Neural cell (in vitro differentiated cells): ENCODE measurements around the gene SALL3. TPM values are rescaled to one million over a fixed set of nuclear protein-coding genes. Genes with fewer than 3 reads are reported as not detected.

ENCODE experiments used
- H2AFZ ChIP-seq: fragments of 200-600, 300-800 bp; sonication (generic), shearing (Covaris generic); 2 replicates; pipeline ENCODE4 v1.6.0; 2014; ENCODE audit warnings: low read depth, mild to moderate bottlenecking, antibody characterized with exemption, low read length, moderate library complexity
- H3F3A ChIP-seq: fragments of 200-600 bp; shearing (Covaris generic); 2 replicates; pipeline ENCODE4 v1.6.1; 2016; ENCODE audit warnings: mild to moderate bottlenecking, moderate library complexity, mixed read lengths, antibody characterized with exemption, low read length; ENCODE audit not compliant: insufficient read depth, poor library complexity, severe bottlenecking
- H3K27ac ChIP-seq: fragments of 200-600, 300-800 bp; sonication (generic), shearing (Covaris generic); 2 replicates; pipeline ENCODE4 v1.5.1; 2014; ENCODE audit warnings: mild to moderate bottlenecking, low read length, moderate library complexity
- H3K27me3 ChIP-seq: fragments of 300-800, 200-600 bp; sonication (generic), shearing (Covaris generic); 2 replicates; pipeline ENCODE4 v1.6.0; 2014; ENCODE audit warnings: mild to moderate bottlenecking, low read depth, low read length, moderate library complexity; ENCODE audit not compliant: insufficient read depth
- H3K36me3 ChIP-seq: fragments of 300-800, 200-600 bp; sonication (generic), shearing (Covaris generic); 2 replicates; pipeline ENCODE4 v1.5.1; 2014; ENCODE audit warnings: mild to moderate bottlenecking, antibody characterized with exemption, low read length, moderate library complexity; ENCODE audit not compliant: insufficient read depth
- H3K4me2 ChIP-seq: fragments of 300-800, 200-600 bp; sonication (generic), shearing (Covaris generic); 2 replicates; pipeline ENCODE4 v1.6.0; 2014; ENCODE audit warnings: mild to moderate bottlenecking, low read length
- H3K4me3 ChIP-seq: fragments of 300-800, 200-600 bp; sonication (generic), shearing (Covaris generic); 2 replicates; pipeline ENCODE4 v1.5.1; 2014; ENCODE audit warnings: mild to moderate bottlenecking, low read length, moderate library complexity
- H3K79me2 ChIP-seq: fragments of 200-600 bp; shearing (Covaris generic); replicated peaks from 2 replicates; pipeline ENCODE4 v1.6.0; 2014; ENCODE audit warnings: mild to moderate bottlenecking, low read length, moderate library complexity; ENCODE audit not compliant: insufficient read depth
- H3K9ac ChIP-seq: fragments of 300-800, 200-600 bp; sonication (generic), shearing (Covaris generic); 2 replicates; pipeline ENCODE4 v1.6.1; 2016; ENCODE audit warnings: mild to moderate bottlenecking, low read length, mixed read lengths
- H3K9me2 ChIP-seq: fragments of 200-600 bp; shearing (Covaris generic); 2 replicates; pipeline ENCODE4 v1.6.1; 2016; ENCODE audit warnings: mild to moderate bottlenecking, low read length, mixed read lengths; ENCODE audit not compliant: insufficient read depth
- H3K9me3 ChIP-seq: fragments of 200-600, 300-800 bp; sonication (generic), shearing (Covaris generic); 2 replicates; pipeline ENCODE4 v1.6.1; 2016; ENCODE audit warnings: mild to moderate bottlenecking, mixed run types, low read length, moderate library complexity, mixed read lengths
- H4K20me1 ChIP-seq: fragments of 200-600 bp; shearing (Covaris generic); 2 replicates; pipeline ENCODE4 v1.6.1; 2016; ENCODE audit warnings: mild to moderate bottlenecking, mixed run types; ENCODE audit not compliant: insufficient read depth
- EZH2 ChIP-seq: fragments of 200-600, 300-800 bp; shearing (Covaris generic), sonication (generic); IDR thresholded peaks from 2 replicates; pipeline ENCODE4 v1.6.1; 2014; ENCODE audit warnings: antibody characterized with exemption, low read length, borderline replicate concordance, mild to moderate bottlenecking; ENCODE audit not compliant: insufficient read depth, poor library complexity, severe bottlenecking
- MXI1 ChIP-seq: fragments of 450-650 bp; conservative IDR thresholded peaks from 2 replicates; pipeline ENCODE4 v1.6.1; 2014; ENCODE audit warnings: antibody characterized with exemption, mild to moderate bottlenecking; ENCODE audit not compliant: poor library complexity, severe bottlenecking
- POLR2AphosphoS5 ChIP-seq: IDR thresholded peaks from 2 replicates; pipeline ENCODE4 v1.6.1; 2012
- RAD21 ChIP-seq: fragments of 450-650 bp; conservative IDR thresholded peaks from 2 replicates; pipeline ENCODE4 v1.6.1; 2014; ENCODE audit warnings: antibody characterized with exemption, mild to moderate bottlenecking, moderate library complexity
- REST ChIP-seq: IDR thresholded peaks from 2 replicates; pipeline ENCODE4 v1.6.1; 2012; ENCODE audit warnings: borderline replicate concordance
- SMC3 ChIP-seq: fragments of 450-650 bp; conservative IDR thresholded peaks from 2 replicates; pipeline ENCODE4 v1.6.1; 2014; ENCODE audit warnings: antibody characterized with exemption, mild to moderate bottlenecking, moderate library complexity; ENCODE audit not compliant: poor library complexity
- polyA plus RNA-seq: library from polyadenylated mRNA; depleted of rRNA; stranded (reverse); fragments of >200 nt; gene quantifications from 2 replicates; pipeline ENCODE4 v1.2.3, GENCODE V29; 2014

Gene SALL3
- polyA plus RNA-seq, 1 donor from 2014 or later, result 0.16 TPM

GRCh38 chr18:78976765-78977636 is 2.6 kb upstream of the SALL3 start:
- H3K4me2 ChIP-seq, result no peak overlapping the region
- no peaks in the 10 kb centered on the region for H3K36me3 ChIP-seq
- H3K9ac ChIP-seq, result no peak overlapping the region
- H4K20me1 ChIP-seq, result no peaks in the 10 kb centered on the region
- TF ChIP-seq RAD21 (no peak), SMC3 (no peak), POLR2AphosphoS5 (no peak), EZH2 (peak; percentile 48), MXI1 (no peak), REST (no peak)
- H3K4me3 ChIP-seq, result no peak overlapping the region
- H2AFZ ChIP-seq, result no peak overlapping the region
- H3K9me3 ChIP-seq, result no peaks in the 10 kb centered on the region
- peaks cover 7% of the 10 kb centered on the region for H3K79me2 ChIP-seq
- no peaks in the 10 kb centered on the region for H3K9me2 ChIP-seq
- no peak overlapping the region for H3K27ac ChIP-seq
- peaks cover 6% of the 10 kb centered on the region for H3F3A ChIP-seq
- peaks cover 91% of the 10 kb centered on the region for H3K27me3 ChIP-seq

GRCh38 chr18:78977637-78978348 is 1.8 kb upstream of the SALL3 start:
- Histone ChIP-seq H3K36me3 (no peaks in the 10 kb centered on the region), H3K79me2 (peaks cover 15% of the 10 kb centered on the region), H3K9ac (no peak overlapping the region), H3F3A (peaks cover 6% of the 10 kb centered on the region), H3K27me3 (peaks cover 91% of the 10 kb centered on the region), H3K4me2 (no peak overlapping the region), H2AFZ (no peak overlapping the region), H3K9me3 (no peaks in the 10 kb centered on the region), H3K27ac (no peak overlapping the region), H4K20me1 (no peaks in the 10 kb centered on the region), H3K9me2 (no peaks in the 10 kb centered on the region), H3K4me3 (no peak overlapping the region)
- TF ChIP-seq MXI1 (no peak), EZH2 (peak; percentile 89), REST (no peak)
